ENCODE data around the gene ERV3-1. TPM values are rescaled to one million over a fixed set of nuclear protein-coding genes. Genes with fewer than 3 reads are reported as not detected.

Gene ERV3-1
- total and polyA plus RNA-seq, 9 of the 15 experiments (the other 6 are each of a cell fraction or from before 2014, with no cell fraction given) = 10.2 to 30.0 (median 22.0) TPM

DNA sequence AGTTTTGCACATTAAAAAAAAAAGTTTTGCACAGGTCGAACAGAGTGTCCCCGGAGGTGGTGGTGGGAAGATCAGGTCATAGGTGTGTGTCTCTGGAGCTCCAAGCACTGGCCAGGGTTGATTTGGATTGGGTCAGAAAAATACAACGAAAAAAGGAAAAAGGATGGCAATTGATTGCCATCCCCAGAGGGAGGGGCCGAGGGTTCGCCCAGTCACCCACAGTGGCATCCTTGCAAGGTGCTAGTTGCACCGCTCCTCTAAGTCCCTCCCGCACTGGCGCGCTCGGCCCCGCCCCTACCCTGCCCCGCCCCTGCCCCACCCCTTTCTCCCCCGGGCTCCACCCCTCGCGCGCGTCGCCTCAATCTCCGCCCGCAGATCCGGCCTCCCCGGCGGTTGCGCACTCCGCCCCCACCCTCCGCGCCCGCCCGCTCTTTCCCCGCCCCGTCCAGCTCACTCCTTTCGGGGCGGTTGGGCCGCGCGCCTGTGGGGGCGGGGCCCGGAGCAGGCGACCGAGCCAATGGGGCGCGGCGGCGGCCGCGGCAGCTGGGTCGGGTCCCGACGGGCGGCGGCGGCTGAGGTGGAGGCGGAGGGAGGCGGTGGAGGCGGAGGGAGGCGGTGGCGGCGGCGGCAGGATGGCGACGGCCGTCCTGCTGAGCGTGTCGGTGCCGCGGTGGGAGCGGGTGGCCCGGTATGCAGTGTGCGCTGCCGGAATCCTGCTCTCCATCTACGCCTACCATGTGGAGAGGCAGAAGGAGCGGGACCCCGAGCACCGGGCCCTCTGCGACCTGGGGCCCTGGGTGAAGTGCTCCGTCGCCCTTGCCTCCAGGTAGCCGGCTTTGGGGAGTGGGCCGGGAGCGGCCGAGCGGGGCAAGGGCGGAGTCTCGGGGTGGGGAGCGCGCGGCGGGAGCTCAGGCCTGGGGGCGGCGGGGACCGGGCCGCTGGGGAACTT is 31.5 kb upstream of the ERV3-1 start (continued):
- TF ChIP-seq MED1 (CRISPR knock-in tag; IDR thresholded peaks at IDR 0.05; ENCODE audit: borderline replicate concordance) (no peak), NFIC (IDR thresholded peaks at IDR 0.05) (no peak; the same call in 1 of the 2 replicates), ZBTB7A (IDR thresholded peaks at IDR 0.05; ENCODE audit: borderline replicate concordance, control insufficient read depth, low read depth, low read length) (peak; percentile 5; the same call in 1 of the 2 replicates), ZNF436 (CRISPR knock-in tag; IDR thresholded peaks at IDR 0.05) (no peak), ZFP36 (IDR thresholded peaks at IDR 0.05; ENCODE audit: low read depth, low read length, partially characterized antibody) (no peak), ZNF175 (CRISPR knock-in tag; IDR thresholded peaks at IDR 0.05; ENCODE audit: low read depth) (no peak), DNMT1 (IDR thresholded peaks at IDR 0.05) (no peak), IRF2 (CRISPR knock-in tag; IDR thresholded peaks at IDR 0.05) (no peak), CCNT2 (IDR thresholded peaks at IDR 0.05; ENCODE audit: borderline replicate concordance, extremely low read depth, insufficient read length, low read depth, low read length) (peak; percentile 37), TCF3 (CRISPR knock-in tag; IDR thresholded peaks at IDR 0.05) (no peak), SMAD4 (CRISPR knock-in tag; conservative IDR thresholded peaks at IDR 0.05) (0 out of 2 replicates have a peak, but pooled peaks have one; percentile 11), PHF21A (IDR thresholded peaks at IDR 0.05; ENCODE audit: borderline replicate concordance, low read depth) (no peak), SMAD2 (IDR thresholded peaks at IDR 0.05; ENCODE audit: low read depth, low read length) (no peak), PHTF2 (CRISPR knock-in tag; IDR thresholded peaks at IDR 0.05) (no peak), TCF7 (IDR thresholded peaks at IDR 0.05; ENCODE audit: borderline replicate concordance) (no peak)
- TF ChIP-seq, protein P1, sequence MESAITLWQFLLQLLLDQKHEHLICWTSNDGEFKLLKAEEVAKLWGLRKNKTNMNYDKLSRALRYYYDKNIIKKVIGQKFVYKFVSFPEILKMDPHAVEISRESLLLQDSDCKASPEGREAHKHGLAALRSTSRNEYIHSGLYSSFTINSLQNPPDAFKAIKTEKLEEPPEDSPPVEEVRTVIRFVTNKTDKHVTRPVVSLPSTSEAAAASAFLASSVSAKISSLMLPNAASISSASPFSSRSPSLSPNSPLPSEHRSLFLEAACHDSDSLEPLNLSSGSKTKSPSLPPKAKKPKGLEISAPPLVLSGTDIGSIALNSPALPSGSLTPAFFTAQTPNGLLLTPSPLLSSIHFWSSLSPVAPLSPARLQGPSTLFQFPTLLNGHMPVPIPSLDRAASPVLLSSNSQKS (CRISPR knock-in tag; IDR thresholded peaks at IDR 0.05) = no peak
- TF ChIP-seq, protein P2, sequence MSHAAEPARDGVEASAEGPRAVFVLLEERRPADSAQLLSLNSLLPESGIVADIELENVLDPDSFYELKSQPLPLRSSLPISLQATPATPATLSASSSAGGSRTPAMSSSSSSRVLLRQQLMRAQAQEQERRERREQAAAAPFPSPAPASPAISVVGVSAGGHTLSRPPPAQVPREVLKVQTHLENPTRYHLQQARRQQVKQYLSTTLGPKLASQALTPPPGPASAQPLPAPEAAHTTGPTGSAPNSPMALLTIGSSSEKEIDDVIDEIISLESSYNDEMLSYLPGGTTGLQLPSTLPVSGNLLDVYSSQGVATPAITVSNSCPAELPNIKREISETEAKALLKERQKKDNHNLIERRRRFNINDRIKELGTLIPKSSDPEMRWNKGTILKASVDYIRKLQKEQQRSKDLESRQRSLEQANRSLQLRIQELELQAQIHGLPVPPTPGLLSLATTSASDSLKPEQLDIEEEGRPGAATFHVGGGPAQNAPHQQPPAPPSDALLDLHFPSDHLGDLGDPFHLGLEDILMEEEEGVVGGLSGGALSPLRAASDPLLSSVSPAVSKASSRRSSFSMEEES (CRISPR knock-in tag; IDR thresholded peaks at IDR 0.05) = no peak
- TF ChIP-seq, protein P3, sequence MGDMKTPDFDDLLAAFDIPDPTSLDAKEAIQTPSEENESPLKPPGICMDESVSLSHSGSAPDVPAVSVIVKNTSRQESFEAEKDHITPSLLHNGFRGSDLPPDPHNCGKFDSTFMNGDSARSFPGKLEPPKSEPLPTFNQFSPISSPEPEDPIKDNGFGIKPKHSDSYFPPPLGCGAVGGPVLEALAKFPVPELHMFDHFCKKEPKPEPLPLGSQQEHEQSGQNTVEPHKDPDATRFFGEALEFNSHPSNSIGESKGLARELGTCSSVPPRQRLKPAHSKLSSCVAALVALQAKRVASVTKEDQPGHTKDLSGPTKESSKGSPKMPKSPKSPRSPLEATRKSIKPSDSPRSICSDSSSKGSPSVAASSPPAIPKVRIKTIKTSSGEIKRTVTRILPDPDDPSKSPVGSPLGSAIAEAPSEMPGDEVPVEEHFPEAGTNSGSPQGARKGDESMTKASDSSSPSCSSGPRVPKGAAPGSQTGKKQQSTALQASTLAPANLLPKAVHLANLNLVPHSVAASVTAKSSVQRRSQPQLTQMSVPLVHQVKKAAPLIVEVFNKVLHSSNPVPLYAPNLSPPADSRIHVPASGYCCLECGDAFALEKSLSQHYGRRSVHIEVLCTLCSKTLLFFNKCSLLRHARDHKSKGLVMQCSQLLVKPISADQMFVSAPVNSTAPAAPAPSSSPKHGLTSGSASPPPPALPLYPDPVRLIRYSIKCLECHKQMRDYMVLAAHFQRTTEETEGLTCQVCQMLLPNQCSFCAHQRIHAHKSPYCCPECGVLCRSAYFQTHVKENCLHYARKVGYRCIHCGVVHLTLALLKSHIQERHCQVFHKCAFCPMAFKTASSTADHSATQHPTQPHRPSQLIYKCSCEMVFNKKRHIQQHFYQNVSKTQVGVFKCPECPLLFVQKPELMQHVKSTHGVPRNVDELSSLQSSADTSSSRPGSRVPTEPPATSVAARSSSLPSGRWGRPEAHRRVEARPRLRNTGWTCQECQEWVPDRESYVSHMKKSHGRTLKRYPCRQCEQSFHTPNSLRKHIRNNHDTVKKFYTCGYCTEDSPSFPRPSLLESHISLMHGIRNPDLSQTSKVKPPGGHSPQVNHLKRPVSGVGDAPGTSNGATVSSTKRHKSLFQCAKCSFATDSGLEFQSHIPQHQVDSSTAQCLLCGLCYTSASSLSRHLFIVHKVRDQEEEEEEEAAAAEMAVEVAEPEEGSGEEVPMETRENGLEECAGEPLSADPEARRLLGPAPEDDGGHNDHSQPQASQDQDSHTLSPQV (IDR thresholded peaks at IDR 0.05) = no peak

All from K562 (cell line).